Lower leg skin (tissue), 3 donors: ENCODE results near the gene MYOF.

ENCODE experiments used
- POLR2A ChIP-seq, 2 donors: fragments of 450-650 bp; IDR thresholded peaks; one replicate each; pipeline ENCODE4 v1.6.1; 2016 to 2017; ENCODE audit warnings: antibody characterized with exemption in 2 of 2, mild to moderate bottlenecking in 1 of 2, moderate library complexity in 1 of 2
- TF ChIP-seq, protein P1 (sequence below), 3 donors: fragments of 450-650 bp; IDR thresholded peaks; one replicate each; pipeline ENCODE4 v1.5.1; 2016; ENCODE audit warnings: antibody characterized with exemption in 3 of 3, mild to moderate bottlenecking in 3 of 3, moderate library complexity in 2 of 3

DNA sequence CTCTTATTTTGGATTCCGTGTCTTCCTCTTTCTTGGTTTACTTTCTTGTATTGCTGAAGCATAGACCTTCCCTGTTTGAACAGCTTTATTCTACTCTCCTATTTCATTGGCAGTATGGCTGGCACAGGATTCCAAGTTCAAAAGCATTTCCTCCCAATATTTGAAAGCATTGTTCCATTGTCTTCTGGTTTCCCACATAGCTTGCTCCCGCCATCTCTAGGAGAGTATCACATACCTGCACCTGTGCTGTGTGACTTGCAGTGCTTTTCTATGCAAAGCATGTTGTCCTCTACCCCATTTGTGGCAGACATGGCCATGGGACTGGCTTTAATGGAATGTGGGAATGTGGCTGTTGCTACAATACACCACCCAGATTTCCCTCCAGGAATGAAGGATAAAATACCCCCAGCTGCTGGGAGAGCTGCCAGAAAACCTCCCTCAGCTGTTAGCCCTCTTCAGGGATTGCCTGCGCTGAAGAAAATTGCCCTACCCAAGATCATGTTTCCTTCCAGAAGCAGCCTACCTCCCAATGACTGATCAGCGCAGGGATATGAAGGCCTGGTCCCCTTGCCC lies 6.9 kb upstream of the MYOF start:
- TF ChIP-seq, protein P1, sequence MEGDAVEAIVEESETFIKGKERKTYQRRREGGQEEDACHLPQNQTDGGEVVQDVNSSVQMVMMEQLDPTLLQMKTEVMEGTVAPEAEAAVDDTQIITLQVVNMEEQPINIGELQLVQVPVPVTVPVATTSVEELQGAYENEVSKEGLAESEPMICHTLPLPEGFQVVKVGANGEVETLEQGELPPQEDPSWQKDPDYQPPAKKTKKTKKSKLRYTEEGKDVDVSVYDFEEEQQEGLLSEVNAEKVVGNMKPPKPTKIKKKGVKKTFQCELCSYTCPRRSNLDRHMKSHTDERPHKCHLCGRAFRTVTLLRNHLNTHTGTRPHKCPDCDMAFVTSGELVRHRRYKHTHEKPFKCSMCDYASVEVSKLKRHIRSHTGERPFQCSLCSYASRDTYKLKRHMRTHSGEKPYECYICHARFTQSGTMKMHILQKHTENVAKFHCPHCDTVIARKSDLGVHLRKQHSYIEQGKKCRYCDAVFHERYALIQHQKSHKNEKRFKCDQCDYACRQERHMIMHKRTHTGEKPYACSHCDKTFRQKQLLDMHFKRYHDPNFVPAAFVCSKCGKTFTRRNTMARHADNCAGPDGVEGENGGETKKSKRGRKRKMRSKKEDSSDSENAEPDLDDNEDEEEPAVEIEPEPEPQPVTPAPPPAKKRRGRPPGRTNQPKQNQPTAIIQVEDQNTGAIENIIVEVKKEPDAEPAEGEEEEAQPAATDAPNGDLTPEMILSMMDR (IDR thresholded peaks at IDR 0.05), result no peak
- TF ChIP-seq POLR2A (IDR thresholded peaks at IDR 0.05), result no peak
